Daoy (cell line): ENCODE measurements around the gene NPTX2. TPM values are rescaled to one million over a fixed set of nuclear protein-coding genes. Genes with fewer than 3 reads are reported as not detected.
"Not testable (repeated sequence)": the region's sequence is repeated elsewhere in the genome, so short reads cannot be mapped to it uniquely, and the experiment has no call there.

ENCODE experiments used
- DNase-seq: peaks from one replicate; pipeline ENCODE4 v3.0.0-alpha.2; 2015; ENCODE audit warnings: low read depth
- total RNA-seq: library from RNA; depleted of rRNA; stranded (reverse); fragments of >200 nt; shearing (Covaris generic); gene quantifications from 2 replicates; pipeline ENCODE4 v1.2.3, GENCODE V29; 2014; rRNA removed

Gene NPTX2, protein sequence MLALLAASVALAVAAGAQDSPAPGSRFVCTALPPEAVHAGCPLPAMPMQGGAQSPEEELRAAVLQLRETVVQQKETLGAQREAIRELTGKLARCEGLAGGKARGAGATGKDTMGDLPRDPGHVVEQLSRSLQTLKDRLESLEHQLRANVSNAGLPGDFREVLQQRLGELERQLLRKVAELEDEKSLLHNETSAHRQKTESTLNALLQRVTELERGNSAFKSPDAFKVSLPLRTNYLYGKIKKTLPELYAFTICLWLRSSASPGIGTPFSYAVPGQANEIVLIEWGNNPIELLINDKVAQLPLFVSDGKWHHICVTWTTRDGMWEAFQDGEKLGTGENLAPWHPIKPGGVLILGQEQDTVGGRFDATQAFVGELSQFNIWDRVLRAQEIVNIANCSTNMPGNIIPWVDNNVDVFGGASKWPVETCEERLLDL
- 4.5 and 8.0 TPM in 2 replicates for total RNA-seq

DNA sequence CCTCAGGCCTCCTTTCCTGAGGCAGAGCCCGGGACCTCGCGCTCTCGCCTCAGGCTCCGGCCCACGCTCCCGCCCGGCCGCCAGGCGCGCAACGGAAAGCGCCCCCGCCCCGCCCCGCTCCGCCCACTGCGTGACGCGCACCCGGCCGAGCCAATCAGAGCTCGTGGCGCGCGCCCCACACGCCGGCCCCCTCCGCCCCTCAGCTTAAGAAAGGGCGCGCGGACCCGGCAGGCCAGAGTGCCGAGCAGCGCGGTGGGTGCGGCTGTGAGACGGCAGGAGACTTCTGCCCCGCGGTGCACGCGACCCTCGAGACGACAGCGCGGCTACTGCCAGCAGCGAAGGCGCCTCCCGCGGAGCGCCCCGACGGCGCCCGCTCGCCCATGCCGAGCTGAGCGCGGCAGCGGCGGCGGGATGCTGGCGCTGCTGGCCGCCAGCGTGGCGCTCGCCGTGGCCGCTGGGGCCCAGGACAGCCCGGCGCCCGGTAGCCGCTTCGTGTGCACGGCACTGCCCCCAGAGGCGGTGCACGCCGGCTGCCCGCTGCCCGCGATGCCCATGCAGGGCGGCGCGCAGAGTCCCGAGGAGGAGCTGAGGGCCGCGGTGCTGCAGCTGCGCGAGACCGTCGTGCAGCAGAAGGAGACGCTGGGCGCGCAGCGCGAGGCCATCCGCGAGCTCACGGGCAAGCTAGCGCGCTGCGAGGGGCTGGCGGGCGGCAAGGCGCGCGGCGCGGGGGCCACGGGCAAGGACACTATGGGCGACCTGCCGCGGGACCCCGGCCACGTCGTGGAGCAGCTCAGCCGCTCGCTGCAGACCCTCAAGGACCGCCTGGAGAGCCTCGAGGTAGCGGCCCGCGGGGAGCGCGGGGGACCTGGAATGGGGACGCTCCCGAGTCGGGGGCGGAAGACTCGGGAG, at the start of gene NPTX2:
Gene NPTX2, plus strand, starts transcription at position 235 of the 909 bp plus-strand sequence. Its CDS starts 177 bp downstream, at position 412.
- DNase-seq: peak; percentile 74

DNA sequence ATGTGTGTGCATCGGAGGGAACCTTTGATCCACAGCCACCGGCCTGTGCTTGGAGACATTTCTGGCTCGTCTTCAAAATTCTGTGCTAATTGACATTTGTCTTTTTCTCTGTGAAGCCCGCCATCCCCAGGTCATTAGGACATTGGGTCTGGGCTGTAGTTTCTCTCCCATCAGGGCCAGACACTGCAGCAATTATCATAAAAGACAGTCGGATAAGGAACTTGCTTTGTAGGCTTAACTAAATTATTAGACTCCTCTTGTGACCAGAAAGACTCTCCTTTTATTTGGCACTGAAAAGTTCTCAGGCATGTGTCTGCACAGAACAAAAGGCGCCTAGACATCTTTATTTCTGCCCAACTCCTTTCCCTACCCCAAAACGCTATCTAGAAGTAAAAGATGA, 49.1 kb upstream of the NPTX2 start:
- DNase-seq: no peak

DNA sequence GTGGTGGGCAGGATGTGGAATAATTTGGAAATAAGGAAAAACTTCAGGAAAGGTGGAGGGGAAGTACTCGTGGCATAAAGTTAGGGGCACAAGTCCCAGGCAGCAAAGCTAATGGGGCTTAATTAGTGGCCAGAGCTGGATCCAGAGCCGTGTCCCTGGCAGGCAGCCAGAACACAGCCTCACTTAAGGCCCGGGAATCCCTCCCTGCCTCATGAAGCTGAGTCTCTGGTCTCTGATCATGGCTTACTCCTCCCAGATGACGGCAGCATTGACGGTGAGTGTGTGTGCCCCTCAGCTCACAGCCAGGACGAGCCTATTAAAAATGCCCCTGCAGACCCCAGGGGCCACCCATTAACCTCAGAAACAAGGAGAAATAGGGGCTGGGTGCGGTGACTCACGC, 48.2 kb upstream of the NPTX2 start:
- DNase-seq: peak; percentile 48

DNA sequence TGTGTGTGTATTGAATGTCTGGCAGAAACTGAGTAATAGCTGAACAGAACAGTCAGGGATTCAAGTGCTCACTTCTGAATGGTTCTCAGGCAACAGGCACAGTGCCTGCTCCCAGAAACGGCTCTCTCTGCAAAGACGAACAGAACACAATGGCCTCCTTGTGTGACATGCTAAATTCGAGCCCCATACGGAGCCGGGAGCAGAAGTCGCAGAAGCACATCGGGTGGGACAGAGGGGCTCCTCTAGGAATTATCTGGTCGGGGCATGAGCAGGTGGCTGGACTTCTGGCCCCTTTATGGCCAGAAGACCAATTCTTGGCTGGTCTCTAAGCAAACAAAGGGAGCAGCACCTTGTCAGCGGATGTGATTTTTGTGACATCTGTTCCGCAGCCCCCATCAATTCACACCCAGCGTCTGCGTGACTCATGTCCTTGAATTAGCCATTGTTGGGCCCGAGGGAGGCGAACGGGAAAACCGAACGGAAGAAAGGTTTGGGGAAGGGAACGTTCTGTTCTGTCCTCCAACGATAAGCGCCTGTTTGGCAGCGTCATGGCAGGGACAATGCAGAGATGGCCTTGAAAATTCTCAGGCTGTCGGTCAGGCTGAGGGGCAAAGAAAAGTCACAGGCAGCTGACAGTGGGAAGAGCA, 47.3 kb upstream of the NPTX2 start:
- DNase-seq: peak; percentile 59

DNA sequence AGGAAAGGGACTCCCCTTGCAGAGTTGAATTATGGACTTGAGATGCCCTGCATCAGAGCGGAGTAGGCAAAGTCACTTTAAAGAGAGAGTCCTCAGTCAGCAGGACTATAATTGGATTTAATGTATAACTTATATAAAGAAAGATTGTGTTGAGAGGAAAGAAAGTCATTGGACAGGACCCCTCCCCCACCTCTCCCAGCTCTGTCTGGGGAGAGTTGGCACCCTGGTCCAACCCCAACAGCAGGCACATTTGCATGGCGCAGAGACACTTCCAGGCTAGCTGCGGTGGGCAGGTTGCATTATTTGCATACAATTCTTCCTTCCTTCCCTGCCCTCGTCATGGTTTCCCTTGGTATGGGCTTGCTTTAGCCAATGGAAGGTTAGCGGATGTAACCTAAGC, 46.1 kb upstream of the NPTX2 start:
- no peak for DNase-seq

DNA sequence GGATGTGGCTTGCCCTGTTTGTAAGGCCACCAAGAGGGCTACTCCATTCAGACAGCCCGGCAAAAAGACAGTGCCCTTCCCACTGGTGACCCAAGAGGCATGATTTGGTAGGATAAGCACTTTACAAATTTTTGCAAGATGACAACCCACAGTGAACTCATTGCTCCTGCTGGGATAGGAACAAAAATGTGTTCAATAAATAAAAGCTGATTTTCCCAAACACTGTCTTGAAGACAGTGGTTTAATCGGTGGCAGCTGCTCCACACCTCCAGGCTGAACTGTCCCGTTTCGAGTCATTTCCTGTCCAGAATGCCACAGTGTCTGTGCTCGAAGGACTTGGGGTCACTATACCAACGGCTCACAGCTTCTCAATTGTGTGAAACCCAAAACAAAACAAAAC, 45.1 kb upstream of the NPTX2 start:
- DNase-seq: no peak

DNA sequence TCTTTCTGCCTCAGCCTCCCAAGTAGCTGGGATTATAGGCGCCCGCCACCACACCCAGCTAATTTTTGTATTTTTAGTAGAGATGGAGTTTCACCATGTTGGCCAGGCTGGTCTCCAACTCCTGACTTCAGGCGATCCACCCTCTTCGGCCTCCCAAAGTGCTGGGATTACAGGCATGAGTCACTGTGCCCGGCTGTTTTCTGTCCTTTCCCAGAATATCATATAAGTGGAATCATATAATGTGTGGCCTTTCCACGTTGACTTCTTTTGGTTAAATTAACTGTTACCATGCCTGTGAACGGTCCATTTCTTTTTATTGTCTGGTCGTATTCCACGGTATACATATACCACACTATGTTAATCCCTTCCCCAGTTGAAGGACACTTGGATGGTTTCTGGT, 44.4 kb upstream of the NPTX2 start:
- not testable (repeated sequence) for DNase-seq

DNA sequence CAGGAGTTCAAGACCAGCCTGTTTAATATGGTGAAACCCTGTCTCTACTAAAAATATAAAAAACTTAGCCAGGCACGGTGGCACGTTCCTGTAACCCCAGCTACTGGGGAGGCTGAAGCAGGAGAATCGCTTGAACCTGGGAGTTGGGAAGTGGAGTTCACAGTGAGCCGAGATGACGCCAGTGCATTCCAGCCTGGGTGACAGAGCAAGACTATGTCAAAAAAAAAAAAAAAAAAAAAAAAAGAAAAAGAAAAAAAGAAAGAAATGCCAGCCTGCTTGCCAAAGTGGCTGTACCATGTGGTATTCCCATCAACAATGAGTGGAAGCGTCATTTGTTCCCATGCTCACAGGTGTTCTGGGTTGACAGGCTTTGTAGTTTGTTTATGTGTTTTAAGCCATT, 43.3 kb upstream of the NPTX2 start:
- no peak for DNase-seq

DNA sequence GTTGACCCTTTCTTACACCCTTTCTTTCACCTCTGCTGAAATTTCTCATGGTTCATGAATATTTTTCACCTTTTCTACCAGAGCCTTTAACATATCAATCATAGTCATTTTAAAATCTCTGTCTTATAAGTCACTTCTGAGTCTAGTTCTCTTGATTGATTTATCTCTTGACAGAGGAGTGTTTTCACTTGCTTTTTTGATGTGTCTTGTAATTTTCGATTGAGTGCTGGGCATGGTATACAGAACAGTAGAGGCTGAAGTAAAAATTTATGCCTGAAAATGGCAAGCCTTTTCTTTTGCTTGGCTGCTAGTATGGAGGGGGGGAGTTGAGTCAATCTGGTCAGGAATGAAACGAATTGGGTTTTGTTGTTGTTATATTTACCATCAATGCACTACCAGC, 41.2 kb upstream of the NPTX2 start:
- no peak for DNase-seq

DNA sequence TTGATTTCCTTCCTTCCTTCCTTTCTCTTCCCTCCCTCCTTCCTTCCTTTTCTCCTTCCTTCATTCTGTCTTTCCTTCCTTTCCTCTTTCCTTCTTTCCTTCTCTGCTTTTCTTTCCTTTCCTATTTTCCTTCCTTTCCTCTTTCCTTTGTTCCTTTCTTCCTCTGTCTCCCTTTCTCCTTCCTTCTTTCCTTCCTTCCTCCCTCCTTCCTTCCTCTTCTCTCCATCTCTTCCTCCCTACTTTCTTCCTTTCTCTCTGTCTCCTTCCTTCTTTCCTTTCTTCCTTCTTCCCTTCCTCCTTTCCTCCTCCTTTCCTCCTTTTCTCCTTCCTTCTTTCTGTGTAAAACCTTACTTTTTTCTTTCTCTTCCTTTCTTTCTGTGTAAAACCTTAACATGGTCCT, 32.3 kb upstream of the NPTX2 start:
- DNase-seq: no peak

DNA sequence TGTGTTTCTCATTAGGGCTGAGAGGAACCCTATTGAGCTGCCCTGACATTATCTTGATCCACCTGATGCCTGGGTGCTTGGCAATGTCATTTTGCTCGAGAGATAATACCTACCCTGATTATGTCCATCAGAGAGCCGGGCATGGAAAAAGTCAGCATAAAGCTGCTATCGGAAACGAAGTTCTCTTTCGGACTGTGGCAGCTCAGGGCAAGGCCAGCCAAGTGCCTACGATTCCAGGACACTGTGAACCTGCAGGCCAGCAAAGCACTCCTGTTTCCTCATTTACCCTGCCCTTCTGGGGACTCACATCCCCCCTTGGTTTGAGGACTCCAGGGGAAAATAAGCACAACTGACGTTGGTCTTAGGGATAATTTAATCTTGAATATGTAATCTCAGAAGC, 25.2 kb upstream of the NPTX2 start:
- no peak for DNase-seq

DNA sequence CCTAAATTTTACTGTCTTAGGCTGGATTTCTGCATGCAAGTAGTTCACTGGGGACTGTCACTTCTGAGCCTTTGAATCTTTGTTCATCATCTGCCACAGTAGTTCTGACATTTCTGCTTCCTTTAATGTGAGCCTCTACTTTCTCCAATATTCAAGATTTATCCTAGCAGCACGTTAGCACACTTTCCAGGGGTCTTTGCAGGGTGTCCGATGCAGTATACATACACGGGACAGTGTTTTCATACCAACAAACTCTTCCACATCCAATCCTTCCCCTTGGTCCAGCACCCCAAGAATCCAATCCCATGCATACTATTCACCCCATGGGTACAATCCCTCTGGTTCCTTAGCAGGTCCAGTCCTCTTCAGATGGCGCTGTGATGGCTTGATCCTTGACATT, 22.7 kb upstream of the NPTX2 start:
- DNase-seq: no peak

DNA sequence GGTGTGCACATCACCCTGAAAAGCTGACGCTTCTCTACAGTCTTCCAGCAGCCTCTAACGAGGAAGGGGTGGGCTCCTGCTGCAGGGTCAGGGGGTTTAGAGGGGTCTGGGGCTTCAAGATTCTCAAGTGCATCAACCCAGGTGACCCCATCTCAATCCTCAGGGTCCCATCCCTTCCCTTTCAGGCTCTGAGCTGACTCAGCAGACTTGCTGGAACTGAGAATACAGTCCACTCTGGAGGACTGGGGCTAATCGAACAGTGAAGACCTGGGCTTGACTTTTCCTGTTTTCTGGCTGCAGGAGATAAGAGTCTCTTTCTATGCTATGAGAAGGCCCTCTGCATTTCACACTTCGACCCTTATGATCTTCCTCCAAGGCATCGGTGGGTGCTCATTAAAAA, 22.3 kb upstream of the NPTX2 start:
- DNase-seq: no peak

DNA sequence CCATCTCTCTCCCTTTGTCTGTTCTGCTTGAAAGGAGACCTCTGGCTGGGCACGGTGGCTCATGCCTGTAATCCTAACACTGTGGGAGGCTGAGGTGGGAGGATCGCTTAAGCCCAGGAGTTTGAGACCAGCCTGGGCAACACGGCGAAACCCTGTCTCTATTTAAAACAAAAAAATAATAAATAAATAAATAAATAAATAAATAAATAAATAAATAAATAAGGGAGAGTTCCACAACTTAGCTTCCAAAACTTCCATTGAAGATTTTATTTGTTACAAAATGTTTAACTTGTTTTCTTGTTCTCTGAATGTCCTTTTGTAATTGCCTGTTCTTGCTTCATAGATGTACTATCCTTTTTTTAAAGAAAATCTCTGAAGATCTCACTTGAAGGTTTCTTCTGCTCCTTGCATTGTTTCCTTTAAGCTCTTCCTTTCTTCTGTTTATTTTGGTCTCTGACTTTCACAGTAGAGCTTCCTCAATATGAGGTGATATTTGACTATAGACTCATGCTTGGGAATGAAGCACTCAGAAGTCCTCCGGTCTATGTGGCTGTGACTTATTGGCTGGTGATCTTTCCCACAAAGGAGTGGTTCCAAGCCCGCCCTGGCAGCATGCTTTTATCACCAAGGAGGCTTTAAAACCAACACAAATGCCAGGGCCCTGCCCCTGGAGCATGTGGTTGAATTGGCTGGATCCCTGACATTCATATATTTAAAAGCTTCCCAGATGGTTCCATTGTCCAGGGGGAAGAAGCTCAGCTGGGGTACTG, 18.1 kb upstream of the NPTX2 start:
- peak; percentile 4 for DNase-seq

DNA sequence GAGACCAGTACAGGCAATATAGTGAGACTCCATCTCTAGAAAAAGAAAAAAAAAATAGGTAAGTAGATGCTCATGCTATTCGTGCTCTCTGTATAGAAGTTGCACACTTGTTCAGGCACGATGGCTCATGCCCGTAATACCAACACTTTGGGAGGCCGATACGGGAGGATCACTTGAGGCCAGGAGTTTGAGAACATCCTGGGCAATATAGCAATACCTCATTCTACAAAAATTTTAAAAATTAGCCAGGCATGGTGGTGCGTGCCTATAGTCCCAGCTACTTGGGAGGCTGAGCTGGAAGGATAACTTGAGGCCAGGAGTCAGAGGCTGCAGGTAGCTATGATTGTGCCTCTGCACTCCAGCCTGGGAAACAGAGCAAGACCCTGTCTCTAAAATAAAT, 17.2 kb upstream of the NPTX2 start:
- DNase-seq: no peak

DNA sequence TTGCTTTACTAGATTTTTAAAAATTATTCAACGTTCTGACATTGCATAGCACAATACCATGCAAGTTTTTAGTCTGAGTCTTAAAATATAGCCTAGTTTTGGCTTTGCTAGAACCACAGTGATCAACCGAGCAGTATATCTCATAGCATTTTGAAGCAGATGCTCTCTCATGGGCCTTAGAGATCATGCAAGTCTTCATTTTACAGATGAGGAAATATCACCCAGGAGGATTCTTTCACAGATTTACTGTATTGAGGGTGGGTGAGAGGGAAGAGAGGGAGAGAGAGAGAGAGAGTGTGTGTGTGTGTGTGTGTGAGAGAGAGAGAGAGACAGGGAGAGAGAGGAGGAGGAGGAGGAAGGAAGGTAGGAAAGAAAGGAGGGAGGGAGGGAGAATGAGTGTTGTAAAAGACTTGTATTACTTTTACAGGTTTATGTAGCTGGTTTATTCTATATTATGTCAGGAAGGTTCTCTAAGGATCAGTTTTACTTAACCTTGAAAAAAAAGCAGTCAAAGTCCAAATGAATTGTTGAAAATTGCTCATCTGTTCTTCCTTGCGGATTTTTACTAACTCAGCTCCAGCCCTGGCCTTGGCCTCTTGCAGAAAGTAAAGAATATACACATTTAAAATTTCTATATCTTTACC, 14.2 kb upstream of the NPTX2 start:
- no peak for DNase-seq

DNA sequence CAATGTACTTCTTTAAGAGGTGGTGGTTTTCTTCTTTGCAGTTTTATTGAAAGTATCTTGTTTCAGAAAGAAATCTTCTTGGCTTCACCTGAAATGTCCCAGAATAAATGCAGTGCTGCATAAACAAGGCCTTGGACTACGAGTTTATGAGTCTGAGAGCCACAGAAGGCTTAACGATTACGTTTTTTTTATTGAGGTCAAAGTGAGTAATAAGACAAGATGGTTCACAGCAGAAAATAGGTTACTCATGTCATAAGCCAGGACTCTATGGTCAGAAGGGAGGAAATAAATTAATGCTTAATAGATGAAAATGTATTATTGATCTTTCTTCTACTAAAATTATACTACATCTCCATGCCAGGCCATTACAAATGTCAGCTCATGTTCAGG, 13.7 kb upstream of the NPTX2 start:
- DNase-seq: no peak

DNA sequence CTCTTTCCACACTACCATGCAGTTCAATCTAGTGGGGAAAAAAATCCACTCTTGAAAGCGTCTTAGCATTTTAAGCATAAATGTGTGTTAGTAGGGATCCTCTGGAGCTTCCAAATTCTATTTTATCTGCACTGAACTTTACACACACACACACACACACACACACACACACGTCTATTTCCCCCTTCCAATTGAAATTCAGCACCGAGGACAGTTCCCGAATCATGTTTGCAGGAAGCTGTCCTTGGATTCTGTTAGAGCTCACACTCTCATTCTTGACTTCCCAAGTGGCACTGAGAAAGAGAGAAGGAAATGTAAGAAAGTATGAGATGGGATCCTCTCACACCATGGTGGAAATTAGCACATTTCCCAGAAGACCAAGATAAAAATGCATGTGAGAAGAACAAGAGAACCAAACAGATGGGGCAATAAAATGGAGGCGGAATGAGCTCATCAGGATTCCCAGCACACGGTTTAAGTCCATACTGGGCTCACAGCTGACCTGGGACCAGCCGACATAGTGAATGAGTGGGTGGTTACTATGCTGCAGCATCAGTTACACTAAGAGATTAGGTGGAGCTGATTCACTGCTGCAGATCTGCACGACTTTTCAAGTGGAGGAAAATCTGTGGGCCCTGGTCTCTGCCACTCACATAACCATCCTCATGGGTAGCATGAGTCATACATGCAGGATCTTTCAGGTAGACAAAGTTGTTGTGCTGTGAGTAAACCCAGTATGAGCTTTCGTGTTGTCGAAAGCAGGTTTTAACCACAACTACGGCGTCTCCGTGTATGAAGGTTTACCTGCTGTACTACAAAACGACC, 3.3 kb upstream of the NPTX2 start:
- peak; percentile 47 for DNase-seq

DNA sequence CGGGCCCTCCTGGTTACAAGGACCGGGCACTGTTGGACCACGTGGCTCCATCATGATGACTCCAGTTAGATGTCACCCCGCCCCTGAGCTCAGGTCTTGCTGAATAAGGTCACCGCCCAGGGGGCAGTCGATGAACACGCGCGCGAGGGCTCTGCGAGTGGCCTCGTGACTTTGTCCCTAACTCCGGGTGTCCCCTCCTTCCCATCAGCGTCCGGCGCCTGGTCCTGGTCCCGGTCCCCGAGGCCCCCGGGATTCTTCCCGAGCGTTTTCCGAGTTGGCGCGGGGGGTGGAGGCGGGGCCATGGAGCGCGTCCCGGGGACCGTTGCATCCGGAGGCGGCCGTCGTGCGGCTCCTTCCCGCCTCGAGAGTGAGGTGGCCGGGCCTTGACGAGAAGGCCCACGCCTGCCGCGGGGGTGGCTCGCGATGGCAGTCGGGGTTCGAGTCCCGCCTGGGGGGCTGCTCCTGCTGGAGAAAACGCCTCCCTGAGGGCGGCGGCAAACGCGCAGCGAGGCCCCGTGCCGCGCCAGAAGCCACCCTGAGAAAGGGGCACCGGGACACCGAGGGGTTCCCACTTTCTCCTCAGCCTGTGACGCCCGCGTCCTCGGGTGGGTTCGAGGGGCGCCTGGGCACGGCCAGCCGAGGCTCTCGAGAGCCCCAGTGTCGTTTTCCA, 569 bp upstream of the NPTX2 start:
- DNase-seq: no peak
